GM19372 (cell line): ENCODE measurements around the gene ALDH1L2.

Source experiments
- ATAC-seq: cut with Tn5 transposase; IDR thresholded peaks from one replicate; pipeline ENCODE4 v1.9.1; 2021; ENCODE audit warnings: mild to moderate bottlenecking, low read depth, moderate library complexity; ENCODE audit not compliant: unreplicated experiment

Gene ALDH1L2

DNA sequence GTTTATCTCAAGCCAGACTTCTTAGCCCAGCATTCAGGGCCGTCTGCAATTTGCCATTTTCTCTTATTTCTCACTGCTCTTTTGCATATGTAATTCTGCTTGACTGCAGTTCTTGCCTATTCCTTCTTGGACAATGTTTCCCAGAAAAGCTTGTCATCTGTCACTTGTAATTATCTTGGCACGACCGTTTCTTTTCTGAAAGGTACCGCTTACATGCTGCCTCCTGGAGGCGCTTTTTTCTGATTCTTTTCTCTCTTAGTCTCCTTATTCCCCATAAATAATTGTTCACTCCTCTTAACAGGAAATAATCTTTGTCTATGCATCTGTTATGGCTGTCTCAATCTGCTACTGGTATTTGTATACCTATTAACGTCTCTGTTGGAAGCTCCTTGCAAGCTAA lies 1.2 kb upstream of the ALDH1L2 start:
- no peak for ATAC-seq

DNA sequence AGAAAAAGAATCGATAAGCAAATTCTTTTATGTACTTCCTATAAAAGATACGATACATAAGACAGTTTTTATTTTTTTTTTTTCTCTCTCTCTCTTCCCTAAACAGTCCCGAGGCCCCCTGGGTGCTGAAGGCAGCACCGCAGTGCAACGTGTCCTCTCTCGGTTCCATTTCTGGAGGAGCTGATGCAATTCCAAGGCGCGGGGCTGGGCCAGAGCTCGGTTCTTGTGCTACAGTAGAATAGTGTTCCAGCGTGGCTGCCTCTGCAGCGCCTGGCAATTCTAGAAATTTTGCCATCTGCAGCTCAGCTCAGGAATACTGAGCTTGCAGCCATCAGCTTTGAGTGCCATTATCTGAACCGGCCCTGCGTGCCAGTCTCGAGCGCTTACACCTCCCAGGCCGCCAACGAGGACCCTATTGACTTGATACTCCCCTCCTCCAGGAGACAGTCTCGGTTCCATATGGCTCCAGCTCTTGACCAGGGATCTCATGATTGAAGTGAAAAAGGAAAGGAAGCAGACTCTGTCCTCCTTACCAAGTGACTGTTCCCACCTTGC lies 630 bp downstream of the ALDH1L2 start:
- ATAC-seq, result no peak

DNA sequence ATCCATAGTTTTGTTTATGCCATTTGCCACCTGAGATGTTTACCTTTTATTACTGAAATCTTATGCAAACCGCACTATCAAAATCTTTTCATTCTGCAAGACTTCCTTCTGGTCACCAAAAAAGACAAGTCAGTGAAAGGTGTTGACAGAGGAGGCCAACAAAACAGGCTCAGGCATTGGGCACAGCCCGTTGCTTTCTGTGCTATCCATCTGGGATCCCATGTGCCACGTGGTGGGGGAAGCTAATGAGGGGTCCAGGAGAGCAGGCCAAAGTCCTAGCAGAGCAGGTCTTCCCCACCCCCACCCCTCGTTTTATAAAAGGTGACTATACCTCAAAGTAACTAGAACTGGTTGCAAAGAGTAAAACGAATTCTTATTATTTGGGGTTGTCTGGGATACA lies 1.2 kb downstream of the ALDH1L2 start:
- no peak for ATAC-seq

DNA sequence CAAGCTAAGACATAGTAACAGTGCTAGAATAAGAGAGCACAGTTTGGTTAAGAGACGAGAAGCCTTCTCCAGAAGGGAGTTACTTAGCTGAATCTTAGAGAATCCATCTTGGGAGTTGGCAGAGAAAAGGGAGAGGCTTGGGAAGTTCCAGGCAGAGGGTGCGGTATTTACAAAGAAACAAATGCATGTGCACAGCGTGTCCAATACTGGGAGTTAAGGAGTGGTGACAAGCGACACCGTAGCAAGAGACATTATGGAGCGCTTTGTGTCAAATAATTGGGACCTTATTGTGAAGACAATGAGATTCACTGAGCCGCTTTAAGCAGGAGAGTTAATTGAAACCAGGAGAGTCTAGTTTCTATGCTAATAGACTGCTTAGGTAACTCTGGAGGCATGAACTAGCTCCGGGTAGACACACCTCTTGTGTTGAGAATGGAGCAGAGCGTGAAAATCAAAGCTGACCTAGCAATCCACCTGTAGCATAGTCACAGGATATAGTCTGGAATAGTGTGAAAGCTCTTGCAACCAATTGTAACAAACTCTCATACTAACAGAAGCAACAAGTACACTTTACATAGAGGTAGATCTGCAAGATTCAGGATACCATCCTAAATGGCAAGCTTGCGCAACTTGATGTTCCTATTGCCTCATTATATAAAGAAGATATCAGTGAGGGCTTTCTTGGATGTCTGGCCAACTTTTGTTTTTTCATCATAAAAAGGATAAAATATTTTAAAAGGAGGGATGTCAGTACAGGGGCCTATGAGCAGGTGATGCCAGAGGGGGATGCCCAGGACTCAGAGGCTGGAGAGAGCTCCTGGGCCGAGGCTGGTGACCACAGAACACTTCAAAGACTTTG lies 5.3 kb downstream of the ALDH1L2 start:
- no peak for ATAC-seq

DNA sequence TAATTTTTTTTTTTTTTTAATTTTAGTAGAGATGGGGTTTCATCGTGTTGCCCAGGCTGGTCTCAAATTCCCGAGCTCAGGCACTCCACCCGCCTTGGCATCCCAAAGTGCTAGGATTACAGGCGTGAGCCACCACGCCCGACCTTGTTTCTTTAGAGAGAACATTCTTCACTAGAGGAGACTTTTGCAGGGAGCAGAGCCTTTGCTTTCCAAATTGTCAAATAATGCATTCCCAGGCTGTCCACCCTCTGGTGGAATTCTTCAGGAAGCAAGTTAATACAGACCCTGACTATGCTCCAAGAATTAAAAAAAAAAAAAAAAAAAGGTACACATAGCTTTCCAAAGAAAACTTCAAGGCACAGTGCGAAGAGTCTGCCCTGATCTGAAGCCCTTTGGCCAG lies 6.8 kb downstream of the ALDH1L2 start:
- ATAC-seq, result no peak

DNA sequence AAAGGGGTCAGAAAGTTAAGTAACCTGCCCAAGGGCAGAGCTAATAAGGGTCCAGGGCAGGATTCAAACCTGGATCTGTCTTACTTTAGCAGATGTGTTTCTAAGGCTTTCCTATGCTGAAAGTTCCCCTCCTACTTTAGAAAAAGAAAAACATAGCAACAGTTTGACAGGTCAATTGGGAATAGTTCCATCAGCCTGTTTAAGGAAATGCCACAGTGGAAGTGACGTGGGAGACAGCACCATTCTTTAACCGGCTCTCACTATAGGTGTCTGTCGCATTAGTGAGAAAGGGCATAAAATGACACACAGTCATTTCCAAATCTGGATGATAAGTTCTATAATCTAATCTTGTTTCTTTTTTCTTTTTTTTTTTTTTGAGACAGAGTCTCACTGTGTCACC lies 7.3 kb downstream of the ALDH1L2 start:
- no peak for ATAC-seq

DNA sequence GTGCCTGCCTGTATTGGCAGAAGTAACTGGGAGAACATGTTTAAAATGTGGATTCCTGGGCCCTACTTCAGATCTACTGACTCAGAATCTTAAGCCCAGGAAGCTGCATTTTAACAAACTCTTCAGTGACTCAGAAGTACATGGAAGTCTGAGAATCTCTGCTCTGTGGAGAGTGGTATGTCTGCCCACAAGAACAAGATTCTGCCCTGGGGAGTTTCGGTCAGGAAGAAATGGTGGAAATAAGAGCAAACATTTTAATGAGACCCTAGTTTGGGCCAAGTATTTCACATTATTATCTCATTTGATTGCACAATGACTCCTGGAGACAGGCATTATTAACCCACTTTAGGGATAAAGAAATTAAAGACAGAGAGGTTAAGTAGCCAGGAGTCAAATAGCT lies 8.2 kb downstream of the ALDH1L2 start:
- ATAC-seq, result no peak

DNA sequence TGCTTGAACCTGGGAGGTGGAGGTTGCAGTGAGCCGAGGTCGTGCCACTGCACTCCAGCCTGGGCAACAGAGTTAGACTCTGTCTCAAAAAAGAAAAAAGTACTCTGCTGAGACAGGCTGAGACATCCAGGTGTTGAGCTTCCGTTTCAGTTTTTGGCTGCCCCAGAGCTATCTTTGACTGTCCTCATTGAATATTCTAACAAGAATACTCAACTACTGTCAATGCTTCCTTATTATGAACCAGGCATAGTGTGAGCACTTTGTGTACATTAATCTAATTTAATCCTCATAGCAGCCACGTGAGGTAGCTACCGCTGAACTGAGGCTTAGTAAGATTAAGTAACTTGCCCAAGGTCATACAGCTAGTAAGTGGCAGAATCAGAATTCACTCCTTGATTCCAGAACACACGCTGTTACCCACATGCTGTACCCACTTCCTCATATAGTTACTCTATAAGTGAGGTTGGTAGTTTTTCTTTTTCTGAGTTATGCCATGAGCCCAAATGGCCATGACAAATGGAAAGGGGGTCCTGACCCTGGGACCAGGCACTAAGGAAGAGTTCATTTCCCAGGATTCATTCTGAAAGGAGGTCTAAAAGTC lies 11.3 kb downstream of the ALDH1L2 start:
- ATAC-seq, result no peak

DNA sequence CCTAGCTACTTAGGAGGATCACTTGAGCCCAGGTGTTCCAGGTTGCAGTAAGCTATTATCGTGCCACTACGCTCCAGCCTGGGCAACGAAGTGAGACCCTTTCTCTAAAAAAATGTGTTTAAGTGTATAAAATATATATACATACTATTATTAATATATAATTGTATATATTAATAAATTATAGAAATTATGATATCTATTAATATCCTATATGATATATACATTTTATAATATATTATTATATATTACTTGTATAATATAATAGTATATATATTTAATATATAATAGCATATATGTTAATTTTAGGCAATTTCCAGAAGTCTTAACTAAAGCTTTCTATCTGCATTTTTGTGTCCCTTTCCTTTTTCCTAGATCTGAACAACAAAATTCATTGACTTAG lies 12.3 kb downstream of the ALDH1L2 start:
- ATAC-seq, result no peak

DNA sequence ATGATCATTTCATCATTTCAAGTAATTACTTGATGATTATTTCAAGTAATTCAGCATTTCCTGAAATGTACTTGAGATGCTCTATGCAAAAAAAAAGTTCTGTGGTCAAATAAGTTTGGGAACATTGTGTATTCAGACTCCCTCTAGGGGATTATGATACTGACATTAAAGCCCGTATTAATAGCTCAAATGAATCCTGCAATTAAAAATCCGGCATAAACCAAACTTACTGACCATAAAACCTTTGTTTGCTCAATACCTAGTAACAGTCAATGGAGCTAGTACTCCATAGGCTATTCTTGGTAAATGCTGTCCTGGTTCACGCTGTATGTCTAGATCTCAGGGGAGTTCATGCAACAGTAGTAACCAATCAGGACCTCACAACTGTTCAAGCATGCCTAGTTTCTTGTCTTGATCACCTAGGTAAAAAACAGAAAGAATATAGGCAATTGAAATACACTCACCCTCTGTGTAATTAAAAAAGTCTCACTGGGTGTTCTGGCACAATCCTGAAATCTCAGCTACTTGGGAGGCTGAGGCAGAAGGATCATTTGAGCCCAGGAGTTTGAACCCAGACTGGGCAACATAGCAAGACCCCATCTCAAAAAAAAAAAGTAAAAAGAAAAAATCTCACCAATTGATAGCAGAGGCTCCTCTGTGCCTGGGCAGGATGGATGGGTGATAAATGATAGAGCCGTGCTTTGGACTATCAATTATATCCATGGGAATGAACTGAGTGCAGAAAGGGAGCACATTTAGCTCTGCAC lies 14.1 kb downstream of the ALDH1L2 start:
- ATAC-seq, result no peak

DNA sequence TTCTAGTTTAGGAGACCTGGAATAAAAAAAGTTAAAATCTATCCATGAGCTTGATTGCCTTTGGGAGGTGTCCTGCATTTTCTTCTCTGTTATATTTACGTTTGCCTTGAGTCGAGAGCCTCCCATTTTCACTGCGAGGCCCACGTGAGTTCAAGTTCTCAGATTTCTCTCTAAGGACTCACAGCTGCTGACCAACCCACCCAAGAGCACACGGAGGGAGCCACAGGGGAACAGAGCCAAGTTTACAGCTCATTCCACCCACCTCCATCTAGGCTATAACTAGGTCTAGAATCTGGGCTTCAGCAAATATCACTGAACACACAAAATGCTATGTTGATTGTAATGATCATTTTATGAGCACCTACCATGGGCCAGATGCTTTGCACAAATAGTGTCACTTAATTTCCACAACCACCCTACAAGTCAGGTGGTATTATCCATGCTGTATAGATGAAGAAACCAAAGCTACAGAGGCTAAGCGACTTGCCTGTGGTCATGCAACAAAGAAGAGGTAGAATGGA lies 16.7 kb downstream of the ALDH1L2 start:
- no peak for ATAC-seq

DNA sequence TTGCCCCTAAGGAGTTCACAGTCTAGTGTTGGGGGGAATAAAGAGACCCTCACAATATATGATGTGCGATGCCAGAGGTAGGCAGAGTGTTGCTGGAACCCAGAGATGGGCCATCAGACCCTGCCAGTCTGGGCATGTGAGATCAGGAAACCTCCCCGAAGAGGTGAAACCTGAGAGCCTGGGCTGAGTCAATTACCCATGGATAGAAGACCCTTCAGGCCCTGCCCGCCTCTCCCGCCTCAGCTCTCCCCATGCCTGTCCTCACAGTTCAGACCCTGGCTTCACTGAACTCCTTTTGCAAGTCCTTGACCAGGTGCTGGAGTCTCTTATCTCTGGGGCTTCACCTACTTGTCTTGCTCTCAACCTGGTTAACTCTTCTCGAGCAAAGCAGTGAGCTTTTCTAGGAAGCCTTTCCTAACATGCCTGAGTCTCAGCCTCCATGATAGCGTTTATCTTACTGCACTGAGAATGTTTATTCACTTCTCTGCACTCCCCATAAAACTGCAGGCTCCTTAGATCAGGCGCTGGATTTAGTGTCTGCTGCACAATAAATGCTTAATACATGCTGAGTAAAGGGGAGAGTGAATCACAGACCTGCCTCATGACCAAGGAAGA lies 19.6 kb downstream of the ALDH1L2 start:
- ATAC-seq, result no peak

DNA sequence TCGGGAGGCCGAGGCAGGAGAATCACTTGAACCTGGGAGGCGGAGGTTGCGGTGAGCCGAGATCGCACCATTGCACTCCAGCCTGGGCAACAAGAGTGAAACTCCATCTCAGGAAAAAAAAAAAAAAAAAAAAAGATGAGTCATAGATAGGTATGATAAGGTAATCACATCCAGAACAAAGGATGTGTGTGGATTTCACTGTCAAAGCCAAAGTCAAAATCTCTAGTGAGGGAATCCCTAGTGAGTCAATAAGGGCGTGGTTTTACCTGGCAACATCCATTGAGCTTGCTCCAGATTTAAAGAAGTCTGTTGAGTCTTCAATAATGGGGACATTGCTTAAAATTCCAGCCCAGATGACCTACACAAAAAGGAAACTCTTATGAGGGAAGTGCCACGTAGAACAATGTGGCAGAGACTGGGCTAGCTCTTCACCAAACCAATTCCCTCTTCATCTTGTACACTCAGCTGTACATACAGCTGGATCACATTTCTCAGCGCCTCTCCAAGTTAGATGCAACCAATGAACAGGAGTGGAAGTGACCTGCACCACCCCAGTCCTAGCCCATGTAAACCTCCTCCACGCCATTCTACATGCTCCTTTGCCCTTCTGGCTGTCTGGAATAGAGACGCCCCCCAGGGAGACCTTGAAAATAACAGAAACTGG lies 23.4 kb downstream of the ALDH1L2 start:
- ATAC-seq, result no peak

DNA sequence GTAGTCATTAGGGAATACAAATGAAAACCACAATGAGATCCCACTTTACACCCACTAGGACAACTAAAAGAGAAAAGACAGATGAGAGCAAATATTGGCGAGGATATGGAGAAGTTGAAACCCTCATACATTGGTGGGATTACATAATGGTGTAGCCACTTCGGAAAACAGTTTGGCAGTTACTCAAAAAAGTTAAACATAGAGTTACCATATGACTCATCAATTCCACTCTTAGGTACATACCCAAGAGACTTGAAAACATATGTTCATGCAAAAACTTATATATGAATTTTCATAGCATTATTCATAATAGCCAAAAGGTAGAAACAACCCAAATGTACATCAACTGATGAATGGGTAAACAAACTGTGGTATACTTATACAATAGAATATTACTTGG lies 27.1 kb downstream of the ALDH1L2 start:
- no peak for ATAC-seq

DNA sequence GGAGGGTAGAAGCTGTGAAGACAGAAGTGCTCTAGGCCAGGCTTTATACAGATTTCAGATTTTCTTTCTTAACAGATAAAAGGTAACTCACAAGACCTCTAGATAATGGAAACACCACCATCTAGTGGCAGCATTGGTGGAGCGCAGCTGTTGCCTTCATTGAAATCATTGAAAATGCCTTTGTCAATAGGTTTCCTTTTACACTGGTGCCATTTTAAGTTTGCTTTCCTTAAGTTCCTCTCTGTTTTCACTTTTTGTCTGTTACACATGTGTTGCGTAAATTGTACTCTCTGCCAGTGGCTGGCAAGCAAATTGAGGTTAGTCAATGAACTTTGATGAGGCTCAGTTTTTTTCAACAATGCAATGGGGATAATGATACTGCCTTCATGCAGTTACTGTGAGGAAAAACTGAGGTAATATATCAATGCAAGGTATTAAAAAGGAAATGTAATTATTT lies 31.1 kb downstream of the ALDH1L2 start:
- ATAC-seq, result no peak

DNA sequence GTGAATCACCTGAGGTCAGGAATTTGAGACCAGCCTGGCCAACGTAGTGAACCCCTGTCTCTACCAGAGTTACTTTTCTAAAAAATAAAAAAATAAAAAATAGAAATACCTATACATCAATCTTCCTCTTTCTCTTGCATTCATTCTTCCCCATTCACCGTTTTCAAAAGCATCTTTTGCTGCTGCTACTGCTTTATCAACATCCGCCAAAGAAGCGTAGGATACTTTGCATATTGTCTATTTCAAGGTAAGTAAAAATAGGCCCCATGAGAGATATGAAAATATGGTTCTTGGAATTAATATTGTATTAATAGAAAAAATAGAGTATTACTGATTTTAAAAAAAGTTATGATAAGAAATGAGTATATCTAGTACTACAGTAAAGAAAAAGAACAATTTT lies 32.3 kb downstream of the ALDH1L2 start:
- no peak for ATAC-seq

DNA sequence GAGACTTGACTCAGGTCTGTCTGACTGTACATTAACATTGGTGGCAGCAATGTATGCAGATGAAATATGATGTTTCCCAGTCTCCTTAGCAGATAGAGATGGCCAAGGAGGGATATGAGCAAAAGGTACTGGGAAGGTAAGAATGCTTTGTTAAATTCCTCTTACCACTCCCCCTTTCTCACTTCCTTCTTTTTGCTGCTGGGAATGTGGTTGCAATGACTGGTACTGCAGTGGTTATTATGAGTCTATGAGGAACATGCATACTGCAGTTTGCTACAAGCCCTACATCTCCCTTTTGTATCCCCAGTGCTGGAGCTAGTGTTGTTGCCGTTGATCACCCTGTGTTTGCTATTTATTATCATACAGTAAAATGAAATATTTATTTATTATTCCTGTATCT lies 35.9 kb downstream of the ALDH1L2 start:
- no peak for ATAC-seq

DNA sequence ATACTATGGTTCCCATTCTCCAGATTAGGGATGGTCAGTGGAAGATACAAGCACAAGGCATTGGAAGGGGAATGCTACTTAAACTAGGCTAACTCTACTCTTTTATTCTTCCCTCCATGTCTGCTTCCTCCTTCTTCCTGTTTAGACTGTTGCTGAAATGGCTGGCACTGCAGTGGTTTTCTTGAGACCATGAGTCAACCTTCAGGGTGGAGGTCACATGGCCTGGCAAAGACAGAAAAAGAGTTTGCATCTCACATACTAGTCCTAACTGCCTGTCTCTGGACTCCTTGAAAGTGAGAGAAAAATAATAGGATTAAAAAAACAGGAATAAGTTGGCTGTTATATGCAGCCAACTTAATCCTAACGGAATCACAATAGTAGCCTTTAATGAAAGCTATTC lies 37.0 kb downstream of the ALDH1L2 start:
- ATAC-seq, result no peak

DNA sequence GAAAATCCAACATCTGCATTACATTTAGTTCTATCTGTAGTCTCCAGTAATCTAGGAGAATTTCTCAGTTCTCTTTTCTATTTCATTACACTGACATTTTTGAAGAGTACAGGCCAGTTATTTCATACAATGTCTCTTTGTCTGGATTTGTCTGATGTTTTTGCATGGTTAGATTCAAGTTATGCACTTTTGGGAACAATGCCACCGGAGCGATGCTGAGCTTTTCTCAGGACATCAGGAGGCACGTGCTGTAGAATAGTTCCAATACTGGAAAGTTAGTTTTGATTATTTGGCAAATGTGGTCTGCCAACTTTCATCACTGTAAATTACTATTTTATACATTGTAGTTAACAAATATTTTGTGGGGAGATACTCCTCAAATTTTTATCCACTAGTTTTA lies 43.1 kb downstream of the ALDH1L2 start:
- ATAC-seq, result no peak

DNA sequence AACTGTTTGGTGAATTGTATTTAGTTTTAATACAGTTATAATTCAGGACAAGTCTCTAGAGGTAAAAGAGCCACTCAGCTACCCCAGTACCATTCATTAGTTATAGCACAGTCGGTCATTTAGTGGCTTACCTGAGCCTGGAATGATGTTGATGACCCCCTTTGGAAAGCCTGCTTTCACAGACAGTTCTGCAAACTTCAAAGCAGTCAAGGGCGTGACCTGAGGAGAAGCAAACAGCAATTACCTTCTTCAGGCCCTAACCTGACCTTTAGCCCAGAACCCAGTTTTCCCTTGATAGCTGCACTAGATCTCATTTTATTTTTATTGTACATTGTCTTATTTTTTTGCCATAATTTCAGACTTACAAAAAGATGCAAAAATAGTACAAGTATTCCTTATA lies 43.8 kb downstream of the ALDH1L2 start:
- ATAC-seq, result no peak
